Left cardiac atrium (tissue), 4 donors: Measurements from ENCODE around the gene RAB11FIP3. TPM values are rescaled to one million over a fixed set of nuclear protein-coding genes. Genes with fewer than 3 reads are reported as not detected.
A peak's percentile ranks its signal among the peaks of the same experiment; 100 is the strongest.

Experiments used
- ATAC-seq, 2 donors: fragments of 200-7000 bp; cut with Tn5 transposase; one replicate each; pipeline ENCODE4 v1.9.1; 2020; ENCODE audit warnings: mild to moderate bottlenecking in 2 of 2, moderate library complexity in 2 of 2
- DNase-seq: peaks from one replicate; pipeline ENCODE4 v3.0.0-alpha.2; 2020
- intact Hi-C, 2 donors: fragments of 100-400 bp; cut with DNase I; formaldehyde crosslinking; loops; one replicate each; pipeline versions ENCODE4 v1.14.1 to v1.15.1; 2022 to 2023
- microRNA-seq, 2 donors: library from miRNA; unstranded; fragments of <30 nt; microRNA quantifications; one replicate each; pipeline ENCODE4 v1.2.0, GENCODE V29; 2020
- total RNA-seq, 2 donors: library from RNA; stranded (reverse); fragmentation: NEBNext Ultra II Directional; extraction: Animal tissue kit (Norgen Biotek cat#: 25700); gene quantifications; one replicate each; pipeline ENCODE4 v1.2.1, GENCODE V29; 2021
- donor health status: DM: no; HTN: yes; CAD: no.
- donor health status: DM: no; HTN: yes; CAD: no; lungs with severe emphysema.
- donor health status: DM: yes; HTN: yes; CAD: no.
- donor health status: Dilated cardiomyopathy.

Gene RAB11FIP3
- total RNA-seq, 2 donors from 2014 or later: 24.2 to 38.1 TPM

GRCh38 chr16:565419-566330, 140.2 kb downstream of the RAB11FIP3 start:
- no peak for DNase-seq
- intact Hi-C loops: no loop called here

GRCh38 chr16:566475-567372, 141.3 kb downstream of the RAB11FIP3 start, which contains the start of gene NHLRC4:
NHLRC4 (plus strand) TSS chr16:567005; CDS start chr16:568048, 1,043 bp downstream.
- intact Hi-C loops: no loop called here
- DNase-seq (peak; percentile 82), ATAC-seq (peak; percentile 49 to 54)

More at GRCh38 chr16:565419-566330, 140.2 kb downstream of the RAB11FIP3 start:
- ATAC-seq: no peak

DNA sequence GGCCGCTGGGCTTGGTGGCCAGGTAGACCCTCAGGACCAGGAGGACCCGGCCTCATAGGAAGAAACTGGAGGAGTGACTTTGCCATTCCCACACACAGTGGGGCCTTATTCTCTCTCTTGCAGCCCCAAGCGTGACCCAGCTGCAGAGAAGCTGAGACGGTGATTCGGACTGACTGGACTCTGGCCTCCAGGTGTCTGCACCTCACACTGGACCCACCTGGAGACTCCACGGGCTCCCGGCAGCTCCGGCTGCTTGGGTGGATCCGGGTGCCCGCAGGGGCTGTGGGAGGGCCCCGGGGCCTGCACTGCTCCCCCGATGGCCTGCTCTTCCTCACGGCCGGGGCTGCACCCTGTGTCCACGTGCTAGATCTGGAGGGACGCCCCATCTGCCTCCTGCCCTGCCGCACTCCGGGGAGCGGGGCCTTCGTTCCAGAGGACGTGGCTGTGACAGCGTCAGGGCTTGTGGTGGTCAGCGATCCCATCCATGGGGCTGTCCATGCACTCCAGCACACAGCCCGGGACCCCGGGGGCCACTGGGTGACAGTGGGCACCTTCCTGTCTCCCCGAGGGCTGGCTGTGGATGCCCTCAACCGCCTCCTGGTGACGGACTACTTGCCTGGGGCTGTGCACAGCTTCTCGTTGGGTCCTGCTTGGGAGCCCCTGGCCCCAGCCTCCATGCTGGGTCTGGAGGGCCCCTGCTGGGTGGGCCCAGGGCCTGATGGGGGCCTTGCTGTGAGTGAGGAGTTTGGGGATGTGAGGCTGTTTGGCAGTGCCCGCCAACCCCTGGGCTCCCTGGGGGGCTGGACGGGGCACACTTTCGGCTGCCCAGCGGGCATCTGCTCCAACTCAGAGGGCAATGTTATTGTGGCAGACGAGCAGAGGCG, 142.2 kb downstream of the RAB11FIP3 start:
- ATAC-seq: no peak

DNA sequence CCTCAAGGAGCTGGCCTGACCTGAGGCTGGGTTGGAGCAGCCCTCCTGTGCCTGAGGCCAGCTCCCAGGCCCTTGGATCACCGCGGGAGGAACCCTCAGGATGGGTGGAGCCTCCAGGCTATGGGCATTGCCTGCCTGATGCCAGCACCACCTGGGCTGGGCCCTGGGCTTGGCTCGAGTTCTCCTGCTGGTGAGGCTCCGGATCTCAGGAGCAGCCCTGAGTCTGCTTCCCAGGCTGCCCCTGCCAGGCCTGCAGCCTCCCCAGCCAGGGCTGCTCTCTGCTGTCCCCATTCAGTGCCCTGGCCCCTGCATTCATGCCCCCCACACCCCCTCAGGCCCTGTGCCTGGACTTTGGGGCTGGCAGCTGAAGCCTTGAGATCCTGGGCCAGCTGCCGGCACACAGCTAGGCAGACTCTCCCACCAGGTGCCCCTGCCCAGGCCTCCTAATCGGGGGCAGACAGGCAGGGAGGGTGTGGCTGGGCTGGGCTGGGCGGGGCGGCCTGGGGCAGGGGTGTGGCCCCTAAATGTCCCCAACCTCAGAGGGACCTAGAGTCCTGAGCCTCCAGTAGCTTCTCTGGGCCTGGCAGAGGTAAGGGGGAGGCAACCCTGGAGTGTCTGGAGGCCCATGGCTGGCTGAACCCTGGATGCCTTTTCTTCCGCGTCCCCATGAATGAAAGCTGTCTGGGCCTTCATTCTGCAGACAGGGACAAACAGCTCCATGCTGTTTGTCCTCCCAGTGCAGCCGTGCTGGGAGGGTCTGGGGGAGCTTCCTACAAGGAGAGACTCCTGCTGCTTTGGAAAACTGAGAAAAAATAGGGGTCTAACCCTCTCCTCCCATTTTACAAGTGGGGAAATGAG, 143.2 kb downstream of the RAB11FIP3 start:
- ATAC-seq (peak in 1 of 2 donors; percentile 1), DNase-seq (no peak)
- intact Hi-C loops: no loop called here

More for the DNA sequence above, 142.2 kb downstream of the RAB11FIP3 start:
- intact Hi-C loops: no loop called here
- DNase-seq: no peak

- DNase-seq (peak; percentile 81), ATAC-seq (peak; percentile 62 to 75)
- intact Hi-C loops: loop anchor here in 1 of 2 donors (5.0 kb wide), 1 partner anchor 93 kb away; no protein-coding TSS in a partner anchor
Observed at GRCh38 chr16:569445-570254, 144.2 kb downstream of the RAB11FIP3 start, which contains the start of gene PIGQ. PIGQ (plus strand) TSS chr16:569968; CDS start chr16:574075, 4,107 bp downstream.

Small RNA genes lying within 50 kb of the gene (microRNA-seq; reads per million reads assigned to microRNA genes)
- gene MIR3176: 0.60 to 1.1 reads per million in 2 donors
- 0.20 to 0.82 reads per million in 2 donors for gene MIR5587

Other genes with a start within 250 kb of the RAB11FIP3 start
- 100 to 1,000 TPM in 1 of 2 donors, 10 to 100 TPM in 1; 62.0 to 232 TPM for gene HBA1, start 249.0 kb upstream of the RAB11FIP3 start, total RNA-seq
- gene HBQ1, start 245.2 kb upstream of the RAB11FIP3 start, total RNA-seq: not detected
- 10 to 100 TPM; 28.2 to 32.9 TPM for gene LUC7L, start 196.2 kb upstream of the RAB11FIP3 start, total RNA-seq
- 100 to 1,000 TPM; 119 to 160 TPM for gene FAM234A, start 190.8 kb upstream of the RAB11FIP3 start, total RNA-seq
- 10 to 100 TPM; 14.8 to 15.3 TPM for gene RGS11, start 149.7 kb upstream of the RAB11FIP3 start, total RNA-seq
- 1 to 10 TPM; 4.9 to 5.1 TPM for gene ARHGDIG, start 145.1 kb upstream of the RAB11FIP3 start, total RNA-seq
- 1 to 10 TPM; 2.4 to 3.6 TPM for gene PDIA2, start 142.5 kb upstream of the RAB11FIP3 start, total RNA-seq
- gene AXIN1, start 72.9 kb upstream of the RAB11FIP3 start, total RNA-seq: 10 to 100 TPM; 10.9 to 12.3 TPM
- 10 to 100 TPM; 63.2 to 63.4 TPM for gene MRPL28, start 55.1 kb upstream of the RAB11FIP3 start, total RNA-seq
- 10 to 100 TPM; 27.3 to 33.5 TPM for gene PGAP6, start 43.7 kb upstream of the RAB11FIP3 start, total RNA-seq
- gene NME4, start 28.4 kb upstream of the RAB11FIP3 start, total RNA-seq: 10 to 100 TPM; 45.3 to 71.1 TPM
- 10 to 100 TPM in 1 of 2 donors, 1 to 10 TPM in 1; 8.9 to 15.9 TPM for gene DECR2, start 23.8 kb upstream of the RAB11FIP3 start, total RNA-seq
- gene CAPN15, start 102.1 kb downstream of the RAB11FIP3 start, total RNA-seq: 10 to 100 TPM; 19.2 to 25.8 TPM
- not detected for gene PRR35, start 134.7 kb downstream of the RAB11FIP3 start, total RNA-seq
- gene NHLRC4, start 141.4 kb downstream of the RAB11FIP3 start, total RNA-seq: under 1 TPM; 0.10 to 0.97 TPM
- gene PIGQ, start 144.3 kb downstream of the RAB11FIP3 start, total RNA-seq: 10 to 100 TPM; 19.1 to 21.3 TPM
- 10 to 100 TPM in 1 of 2 donors, 1 to 10 TPM in 1; 9.9 to 13.5 TPM for gene RAB40C, start 164.4 kb downstream of the RAB11FIP3 start, total RNA-seq
- under 1 TPM; 0.21 to 0.50 TPM for gene WFIKKN1, start 205.3 kb downstream of the RAB11FIP3 start, total RNA-seq
- 10 to 100 TPM; 42.8 to 61.8 TPM for gene METTL26, start 210.7 kb downstream of the RAB11FIP3 start, total RNA-seq
- gene MCRIP2, start 216.2 kb downstream of the RAB11FIP3 start, total RNA-seq: 100 to 1,000 TPM in 1 of 2 donors, 10 to 100 TPM in 1; 92.8 to 117 TPM
- 10 to 100 TPM in 1 of 2 donors, 1 to 10 TPM in 1; 9.6 to 15.5 TPM for gene WDR90, start 223.7 kb downstream of the RAB11FIP3 start, total RNA-seq
- 100 to 1,000 TPM in 1 of 2 donors, 10 to 100 TPM in 1; 73.8 to 106 TPM for gene RHOT2, start 242.5 kb downstream of the RAB11FIP3 start, total RNA-seq